DND-41 (cell line): ENCODE results near the gene TCL1B.

Experiments used
- ATAC-seq: fragments of 200-7000 bp; cut with Tn5 transposase; 3 replicates; pipeline ENCODE4 v1.9.1; 2021; ENCODE audit warnings: low read depth; ENCODE audit not compliant: insufficient read depth
- DNase-seq: peaks from one replicate; pipeline ENCODE4 v3.0.0-alpha.2; 2020
- H2AFZ ChIP-seq: 2 replicates; pipeline ENCODE4 v1.6.0; 2012; ENCODE audit warnings: low read depth, low read length
- H3K27ac ChIP-seq: 2 replicates; pipeline ENCODE4 v1.5.1; 2012; ENCODE audit warnings: low read length, inconsistent platforms
- H3K27me3 ChIP-seq: fragments of 200-600 bp; sonication (generic); 2 replicates; pipeline ENCODE4 v1.6.0; 2012; ENCODE audit warnings: low read length, mild to moderate bottlenecking, inconsistent platforms; ENCODE audit not compliant: insufficient read depth, poor library complexity
- H3K36me3 ChIP-seq: 2 replicates; pipeline ENCODE4 v1.5.1; 2012; ENCODE audit warnings: low read length, inconsistent platforms; ENCODE audit not compliant: insufficient read depth
- H3K4me1 ChIP-seq: 2 replicates; pipeline ENCODE4 v1.5.1; 2012; ENCODE audit warnings: mild to moderate bottlenecking, low read length; ENCODE audit not compliant: insufficient read depth
- H3K4me2 ChIP-seq: 2 replicates; pipeline ENCODE4 v1.6.0; 2012; ENCODE audit warnings: mild to moderate bottlenecking, moderate library complexity, low read length, inconsistent platforms; ENCODE audit not compliant: insufficient read depth
- H3K4me3 ChIP-seq, 2 experiments: fragments of 200-600 bp in 1 of 2; shearing (Covaris generic) in 1 of 2; 2 replicates each; pipeline ENCODE4 v1.5.1; 2012 to 2016; ENCODE audit warnings: inconsistent platforms in 2 of 2, low read length in 2 of 2, mild to moderate bottlenecking in 2 of 2, low read depth in 1 of 2, moderate library complexity in 1 of 2
- H3K79me2 ChIP-seq: 2 replicates; pipeline ENCODE4 v1.6.0; 2012; ENCODE audit warnings: low read length, inconsistent platforms; ENCODE audit not compliant: insufficient read depth
- H3K9ac ChIP-seq: 2 replicates; pipeline ENCODE4 v1.6.0; 2012; ENCODE audit warnings: low read depth, mild to moderate bottlenecking, inconsistent platforms, low read length, moderate library complexity
- H3K9me3 ChIP-seq: 2 replicates; pipeline ENCODE4 v1.5.1; 2012; ENCODE audit warnings: low read length, moderate library complexity, mild to moderate bottlenecking, inconsistent platforms; ENCODE audit not compliant: insufficient read depth, severe bottlenecking
- H4K20me1 ChIP-seq: 2 replicates; pipeline ENCODE4 v1.6.0; 2012; ENCODE audit warnings: low read length; ENCODE audit not compliant: insufficient read depth
- CTCF ChIP-seq: IDR thresholded peaks from 2 replicates; pipeline ENCODE4 v1.5.1; 2012; ENCODE audit warnings: borderline replicate concordance, low read length, moderate library complexity, mild to moderate bottlenecking; ENCODE audit not compliant: poor library complexity, severe bottlenecking; ENCODE audit errors: extremely low read depth
- EZH2 ChIP-seq: IDR thresholded peaks from 3 replicates; pipeline ENCODE4 v1.6.1; 2012; ENCODE audit warnings: borderline replicate concordance, low read depth, mild to moderate bottlenecking, moderate library complexity, low read length, inconsistent platforms; ENCODE audit not compliant: severe bottlenecking

Gene TCL1B

DNA sequence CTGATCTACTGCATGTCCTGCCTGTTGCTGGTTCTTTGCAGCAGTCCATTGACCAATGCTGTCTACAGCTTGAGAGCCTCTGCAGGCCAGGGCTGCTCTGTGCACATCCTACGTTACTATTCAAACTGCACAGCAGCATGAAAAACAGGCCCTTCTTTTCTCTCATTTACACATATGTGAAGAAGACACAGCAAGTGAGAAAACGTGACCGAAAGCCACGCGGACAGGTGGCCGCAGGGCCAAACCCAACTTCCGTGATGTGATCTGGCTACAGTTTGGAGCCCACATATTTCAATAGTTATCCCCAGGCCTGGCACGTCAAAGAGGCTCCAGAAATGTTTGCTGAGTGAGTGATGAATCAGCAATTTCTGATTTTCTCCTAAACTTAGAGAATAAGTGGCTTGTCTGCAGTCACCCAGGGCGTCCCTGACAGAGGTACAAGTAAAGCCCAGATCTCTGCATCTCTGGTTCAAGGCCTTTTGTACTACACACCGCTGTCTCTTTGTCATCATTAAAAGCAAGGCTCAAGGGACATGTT lies 17.9 kb upstream of the TCL1B start:
- Histone ChIP-seq H2AFZ (no peak overlapping the region), H3K4me2 (no peak overlapping the region), H3K9me3 (no peaks in the 10 kb centered on the region), H3K36me3 (no peaks in the 10 kb centered on the region), H3K4me3 (no peak overlapping the region), H4K20me1 (no peaks in the 10 kb centered on the region), H3K4me1 (no peaks in the 10 kb centered on the region), H3K79me2 (no peaks in the 10 kb centered on the region), H3K27me3 (no peaks in the 10 kb centered on the region), H3K9ac (no peak overlapping the region), H3K27ac (no peak overlapping the region)
- ATAC-seq = no peak
- no peak for DNase-seq
- TF ChIP-seq CTCF = no peak
- TF ChIP-seq EZH2 = no peak

DNA sequence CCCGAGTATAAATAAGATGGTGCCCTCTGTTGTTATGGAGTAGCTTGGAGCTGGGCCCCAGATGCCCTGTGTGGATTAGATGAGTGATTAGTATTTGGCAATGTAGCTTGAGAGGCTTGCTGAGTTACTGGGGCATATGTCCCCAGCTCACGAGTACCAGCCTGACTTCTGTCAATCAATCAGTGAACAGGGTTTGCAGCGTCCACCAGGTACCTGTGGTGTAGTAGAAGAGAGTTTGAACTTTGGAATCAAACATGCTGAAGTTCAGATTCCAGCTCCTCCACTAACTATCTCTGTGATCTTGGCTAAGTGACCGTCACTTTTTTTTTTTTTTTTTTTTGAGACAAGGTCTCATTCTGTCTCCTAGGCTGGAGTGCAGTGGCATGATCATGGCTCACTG lies 11.6 kb upstream of the TCL1B start:
- H3K4me3 ChIP-seq = no peak overlapping the region
- no peak for DNase-seq
- no peak overlapping the region for H3K9ac ChIP-seq
- H3K4me1 ChIP-seq = no peaks in the 10 kb centered on the region
- ATAC-seq = no peak
- no peak overlapping the region for H3K4me2 ChIP-seq
- no peak overlapping the region for H3K27ac ChIP-seq
- H2AFZ ChIP-seq = no peak overlapping the region
- H4K20me1 ChIP-seq = no peaks in the 10 kb centered on the region
- no peaks in the 10 kb centered on the region for H3K79me2 ChIP-seq
- H3K9me3 ChIP-seq = no peaks in the 10 kb centered on the region
- H3K27me3 ChIP-seq = no peaks in the 10 kb centered on the region
- H3K36me3 ChIP-seq = no peaks in the 10 kb centered on the region
- TF ChIP-seq CTCF (no peak), EZH2 (no peak)

DNA sequence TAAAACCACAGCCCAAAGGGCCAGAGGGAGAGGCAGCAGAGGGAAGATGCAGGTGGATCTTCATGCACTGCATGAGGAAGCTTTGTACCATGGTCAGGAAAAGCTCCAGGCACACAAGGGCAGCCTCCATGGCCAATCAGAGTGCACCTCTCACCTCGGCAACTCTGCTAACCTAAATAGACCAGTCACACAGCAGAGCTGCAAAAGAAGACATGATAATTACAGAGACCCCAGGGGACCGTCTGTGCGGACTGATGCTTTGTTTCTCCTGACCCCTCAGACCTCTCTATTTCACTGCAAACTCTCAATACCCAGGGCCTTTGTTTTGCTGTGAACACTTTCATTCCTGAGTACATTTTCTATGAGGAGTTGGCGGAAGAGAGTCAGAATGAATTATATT lies 10.7 kb upstream of the TCL1B start:
- ATAC-seq (no peak), DNase-seq (no peak)
- Histone ChIP-seq H3K27me3 (no peaks in the 10 kb centered on the region), H3K9ac (no peak overlapping the region), H3K79me2 (no peaks in the 10 kb centered on the region), H3K36me3 (no peaks in the 10 kb centered on the region), H2AFZ (no peak overlapping the region), H3K9me3 (no peaks in the 10 kb centered on the region), H4K20me1 (no peaks in the 10 kb centered on the region), H3K4me1 (no peaks in the 10 kb centered on the region), H3K27ac (no peak overlapping the region), H3K4me2 (no peak overlapping the region), H3K4me3 (no peak overlapping the region)
- TF ChIP-seq CTCF (no peak), EZH2 (no peak)
